WTC11 (cell line): ENCODE results near the gene TUBA3E. TPM values are rescaled to one million over a fixed set of nuclear protein-coding genes. Genes with fewer than 3 reads are reported as not detected.
"Not testable (repeated sequence)": the region's sequence is repeated elsewhere in the genome, so short reads cannot be mapped to it uniquely, and the experiment has no call there.

Experiments
- ATAC-seq: fragments of 200-7000 bp; cut with Tn5 transposase; 2 replicates; pipeline ENCODE4 v1.10.0; 2021; ENCODE audit warnings: mild to moderate bottlenecking, moderate library complexity
- CTCF ChIA-PET: fragments of 300-600 bp; sonication (Branson Sonifier 250); formaldehyde crosslinking; loops from one replicate; lab custom pipeline; 2021; ENCODE audit warnings: antibody characterized with exemption; lab: Charles Lee
- POLR2A ChIA-PET: fragments of 350-600 bp; sonication (Branson Sonifier 250); formaldehyde crosslinking; loops from one replicate; lab custom pipeline; 2021; ENCODE audit warnings: antibody characterized with exemption; lab: Charles Lee
- DNase-seq: peaks from one replicate; pipeline ENCODE4 v3.0.0; 2021; ENCODE audit warnings: low spot score
- H3K27ac Mint-ChIP-seq: 2 replicates; pipeline ENCODE4 v1.8.0; 2021; ENCODE audit warnings: mixed read lengths
- H3K27me3 Mint-ChIP-seq: 2 replicates; pipeline ENCODE4 v1.8.0; 2021; ENCODE audit warnings: low read depth, mild to moderate bottlenecking, moderate library complexity, mixed read lengths
- H3K36me3 Mint-ChIP-seq: 2 replicates; pipeline ENCODE4 v1.8.0; 2021; ENCODE audit warnings: mixed read lengths
- H3K4me1 Mint-ChIP-seq: 2 replicates; pipeline ENCODE4 v1.8.0; 2022; ENCODE audit warnings: mixed read lengths
- H3K4me3 Mint-ChIP-seq: 2 replicates; pipeline ENCODE4 v1.8.0; 2021; ENCODE audit warnings: mild to moderate bottlenecking, moderate library complexity, mixed read lengths
- H3K9me3 Mint-ChIP-seq: 2 replicates; pipeline ENCODE4 v1.8.0; 2021; ENCODE audit warnings: mixed read lengths
- ATF1 ChIP-seq: sonication (generic); formaldehyde crosslinking; IDR thresholded peaks from 2 replicates; pipeline ENCODE4 v1.8.1; 2023; ENCODE audit warnings: mild to moderate bottlenecking, moderate library complexity, missing genetic modification reagents
- CBFB ChIP-seq: sonication (generic); formaldehyde crosslinking; IDR thresholded peaks from 2 replicates; pipeline ENCODE4 v1.8.1; 2022; ENCODE audit warnings: mild to moderate bottlenecking, low read depth, missing genetic modification reagents
- HMGA2 ChIP-seq: fragments of 250-450 bp; sonication (Bioruptor Pico); IDR thresholded peaks from 2 replicates; pipeline ENCODE4 v1.4.0; 2021; ENCODE audit warnings: mild to moderate bottlenecking, moderate library complexity
- NFYB ChIP-seq: sonication (generic); formaldehyde crosslinking; conservative IDR thresholded peaks from 2 replicates; pipeline ENCODE4 v1.8.0; 2022; ENCODE audit warnings: low read depth, missing genetic modification reagents
- ZNF263 ChIP-seq: sonication (generic); formaldehyde crosslinking; IDR thresholded peaks from 2 replicates; pipeline ENCODE4 v1.8.1; 2022; ENCODE audit warnings: low read depth, mild to moderate bottlenecking, moderate library complexity, missing genetic modification reagents
- ZNF416 ChIP-seq: fragments of 250-450 bp; sonication (Bioruptor Pico); IDR thresholded peaks from 2 replicates; pipeline ENCODE4 v1.9.0; 2021; ENCODE audit warnings: mild to moderate bottlenecking, inconsistent platforms
- total RNA-seq: library from RNA; stranded (reverse); gene quantifications from 3 replicates; pipeline ENCODE4 v1.2.3, GENCODE V29; 2021
- TF ChIP-seq, protein P1 (sequence below): sonication (generic); formaldehyde crosslinking; IDR thresholded peaks from 2 replicates; pipeline ENCODE4 v1.8.1; 2022; ENCODE audit warnings: mild to moderate bottlenecking, moderate library complexity, missing genetic modification reagents
- TF ChIP-seq, protein P2 (sequence below): sonication (generic); formaldehyde crosslinking; IDR thresholded peaks from 2 replicates; pipeline ENCODE4 v1.8.0; 2023; ENCODE audit warnings: missing genetic modification reagents
- TF ChIP-seq, protein P3 (sequence below): sonication (generic); formaldehyde crosslinking; IDR thresholded peaks from 2 replicates; pipeline ENCODE4 v1.8.0; 2023; ENCODE audit warnings: missing genetic modification reagents, mild to moderate bottlenecking, borderline replicate concordance
- TF ChIP-seq, protein P4 (sequence below): sonication (generic); formaldehyde crosslinking; IDR thresholded peaks from 2 replicates; pipeline ENCODE4 v1.8.0; 2022; ENCODE audit warnings: mild to moderate bottlenecking, missing genetic modification reagents
- TF ChIP-seq, protein P5 (sequence below): fragments of 200-600 bp; IDR thresholded peaks from 2 replicates; pipeline ENCODE4 v1.8.0; 2022; ENCODE audit warnings: antibody characterized with exemption
- TF ChIP-seq, protein P6 (sequence below): sonication (generic); formaldehyde crosslinking; IDR thresholded peaks from 2 replicates; pipeline ENCODE4 v1.8.0; 2023; ENCODE audit warnings: mild to moderate bottlenecking, missing genetic modification reagents
- TF ChIP-seq, protein P7 (sequence below): sonication (generic); formaldehyde crosslinking; IDR thresholded peaks from 2 replicates; pipeline ENCODE4 v1.8.0; 2022; ENCODE audit warnings: mild to moderate bottlenecking, missing genetic modification reagents

The TUBA3E gene
- total RNA-seq, 1 experiment from 2014 or later, result not detected

DNA sequence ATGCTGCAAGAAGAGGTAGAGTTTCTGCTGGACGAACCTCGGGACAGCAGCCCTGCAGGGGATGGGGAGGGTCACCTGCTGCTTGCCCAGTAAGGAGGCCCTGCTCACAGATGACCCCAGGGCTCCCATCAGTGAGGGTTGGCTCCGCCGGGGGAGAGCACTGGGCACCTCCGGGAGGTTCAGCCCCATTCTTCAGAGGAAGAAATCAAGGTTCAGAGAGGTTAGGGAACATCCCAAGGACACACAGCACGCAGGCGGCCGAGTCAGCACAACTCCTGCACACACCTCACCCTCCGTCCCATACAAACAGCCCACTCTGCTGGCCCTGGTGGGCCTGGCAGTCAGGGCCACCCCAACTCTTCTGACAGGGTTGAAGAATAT lies 41.6 kb downstream of the TUBA3E start (continued):
- TF ChIP-seq, protein P1, sequence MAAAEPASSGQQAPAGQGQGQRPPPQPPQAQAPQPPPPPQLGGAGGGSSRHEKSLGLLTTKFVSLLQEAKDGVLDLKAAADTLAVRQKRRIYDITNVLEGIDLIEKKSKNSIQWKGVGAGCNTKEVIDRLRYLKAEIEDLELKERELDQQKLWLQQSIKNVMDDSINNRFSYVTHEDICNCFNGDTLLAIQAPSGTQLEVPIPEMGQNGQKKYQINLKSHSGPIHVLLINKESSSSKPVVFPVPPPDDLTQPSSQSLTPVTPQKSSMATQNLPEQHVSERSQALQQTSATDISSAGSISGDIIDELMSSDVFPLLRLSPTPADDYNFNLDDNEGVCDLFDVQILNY (CRISPR knock-in tag), result no peak
- TF ChIP-seq, protein P2, sequence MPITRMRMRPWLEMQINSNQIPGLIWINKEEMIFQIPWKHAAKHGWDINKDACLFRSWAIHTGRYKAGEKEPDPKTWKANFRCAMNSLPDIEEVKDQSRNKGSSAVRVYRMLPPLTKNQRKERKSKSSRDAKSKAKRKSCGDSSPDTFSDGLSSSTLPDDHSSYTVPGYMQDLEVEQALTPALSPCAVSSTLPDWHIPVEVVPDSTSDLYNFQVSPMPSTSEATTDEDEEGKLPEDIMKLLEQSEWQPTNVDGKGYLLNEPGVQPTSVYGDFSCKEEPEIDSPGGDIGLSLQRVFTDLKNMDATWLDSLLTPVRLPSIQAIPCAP (CRISPR knock-in tag), result no peak
- TF ChIP-seq ATF1 (CRISPR knock-in tag) (no peak), ZNF263 (no peak)
- TF ChIP-seq, protein P3, sequence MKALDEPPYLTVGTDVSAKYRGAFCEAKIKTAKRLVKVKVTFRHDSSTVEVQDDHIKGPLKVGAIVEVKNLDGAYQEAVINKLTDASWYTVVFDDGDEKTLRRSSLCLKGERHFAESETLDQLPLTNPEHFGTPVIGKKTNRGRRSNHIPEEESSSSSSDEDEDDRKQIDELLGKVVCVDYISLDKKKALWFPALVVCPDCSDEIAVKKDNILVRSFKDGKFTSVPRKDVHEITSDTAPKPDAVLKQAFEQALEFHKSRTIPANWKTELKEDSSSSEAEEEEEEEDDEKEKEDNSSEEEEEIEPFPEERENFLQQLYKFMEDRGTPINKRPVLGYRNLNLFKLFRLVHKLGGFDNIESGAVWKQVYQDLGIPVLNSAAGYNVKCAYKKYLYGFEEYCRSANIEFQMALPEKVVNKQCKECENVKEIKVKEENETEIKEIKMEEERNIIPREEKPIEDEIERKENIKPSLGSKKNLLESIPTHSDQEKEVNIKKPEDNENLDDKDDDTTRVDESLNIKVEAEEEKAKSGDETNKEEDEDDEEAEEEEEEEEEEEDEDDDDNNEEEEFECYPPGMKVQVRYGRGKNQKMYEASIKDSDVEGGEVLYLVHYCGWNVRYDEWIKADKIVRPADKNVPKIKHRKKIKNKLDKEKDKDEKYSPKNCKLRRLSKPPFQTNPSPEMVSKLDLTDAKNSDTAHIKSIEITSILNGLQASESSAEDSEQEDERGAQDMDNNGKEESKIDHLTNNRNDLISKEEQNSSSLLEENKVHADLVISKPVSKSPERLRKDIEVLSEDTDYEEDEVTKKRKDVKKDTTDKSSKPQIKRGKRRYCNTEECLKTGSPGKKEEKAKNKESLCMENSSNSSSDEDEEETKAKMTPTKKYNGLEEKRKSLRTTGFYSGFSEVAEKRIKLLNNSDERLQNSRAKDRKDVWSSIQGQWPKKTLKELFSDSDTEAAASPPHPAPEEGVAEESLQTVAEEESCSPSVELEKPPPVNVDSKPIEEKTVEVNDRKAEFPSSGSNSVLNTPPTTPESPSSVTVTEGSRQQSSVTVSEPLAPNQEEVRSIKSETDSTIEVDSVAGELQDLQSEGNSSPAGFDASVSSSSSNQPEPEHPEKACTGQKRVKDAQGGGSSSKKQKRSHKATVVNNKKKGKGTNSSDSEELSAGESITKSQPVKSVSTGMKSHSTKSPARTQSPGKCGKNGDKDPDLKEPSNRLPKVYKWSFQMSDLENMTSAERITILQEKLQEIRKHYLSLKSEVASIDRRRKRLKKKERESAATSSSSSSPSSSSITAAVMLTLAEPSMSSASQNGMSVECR (CRISPR knock-in tag), result no peak
- TF ChIP-seq, protein P4, sequence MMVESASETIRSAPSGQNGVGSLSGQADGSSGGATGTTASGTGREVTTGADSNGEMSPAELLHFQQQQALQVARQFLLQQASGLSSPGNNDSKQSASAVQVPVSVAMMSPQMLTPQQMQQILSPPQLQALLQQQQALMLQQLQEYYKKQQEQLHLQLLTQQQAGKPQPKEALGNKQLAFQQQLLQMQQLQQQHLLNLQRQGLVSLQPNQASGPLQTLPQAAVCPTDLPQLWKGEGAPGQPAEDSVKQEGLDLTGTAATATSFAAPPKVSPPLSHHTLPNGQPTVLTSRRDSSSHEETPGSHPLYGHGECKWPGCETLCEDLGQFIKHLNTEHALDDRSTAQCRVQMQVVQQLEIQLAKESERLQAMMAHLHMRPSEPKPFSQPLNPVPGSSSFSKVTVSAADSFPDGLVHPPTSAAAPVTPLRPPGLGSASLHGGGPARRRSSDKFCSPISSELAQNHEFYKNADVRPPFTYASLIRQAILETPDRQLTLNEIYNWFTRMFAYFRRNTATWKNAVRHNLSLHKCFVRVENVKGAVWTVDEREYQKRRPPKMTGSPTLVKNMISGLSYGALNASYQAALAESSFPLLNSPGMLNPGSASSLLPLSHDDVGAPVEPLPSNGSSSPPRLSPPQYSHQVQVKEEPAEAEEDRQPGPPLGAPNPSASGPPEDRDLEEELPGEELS (CRISPR knock-in tag), result no peak
- TF ChIP-seq, all 79 proteins: peak for 0

DNA sequence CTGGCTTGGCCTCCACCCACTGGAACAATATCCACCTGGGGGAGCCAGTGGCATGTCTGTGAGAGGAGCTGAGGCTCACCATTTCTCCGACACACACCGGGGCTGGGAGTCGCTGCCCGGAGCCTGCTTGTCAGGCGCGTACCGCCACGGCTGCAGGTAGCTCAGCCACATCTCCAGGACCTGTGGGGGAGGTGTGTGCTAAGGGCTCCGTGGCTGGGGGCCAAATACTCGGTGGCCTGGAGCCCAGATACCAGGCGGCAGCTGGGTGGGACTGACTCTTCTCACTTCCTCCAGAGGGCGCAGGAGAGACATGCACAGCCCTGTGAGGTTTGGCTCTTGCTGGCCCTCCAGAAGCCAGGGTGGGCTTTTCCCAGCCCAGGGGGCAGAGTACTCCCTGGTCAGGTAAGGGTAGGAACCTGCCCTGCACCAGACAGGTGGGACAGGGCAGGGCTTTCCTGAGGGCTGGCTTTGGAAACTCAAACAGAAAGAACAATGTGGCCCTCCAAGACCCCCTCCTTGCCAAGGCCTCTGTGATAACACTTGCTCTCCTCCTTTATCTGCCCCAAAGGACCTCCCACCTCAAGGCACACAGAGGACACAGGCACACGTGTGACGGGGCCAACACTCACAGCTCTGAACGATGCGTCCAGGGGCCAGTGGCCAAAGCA lies 42.1 kb downstream of the TUBA3E start:
- H3K4me1 Mint-ChIP-seq, H3K4me3 Mint-ChIP-seq, H3K9me3 Mint-ChIP-seq, H3K27me3 Mint-ChIP-seq: not testable (repeated sequence)
- H3K27ac Mint-ChIP-seq, result peak overlapping the region; percentile 60; the same call in 1 of the 2 replicates
- TF ChIP-seq, protein P5, sequence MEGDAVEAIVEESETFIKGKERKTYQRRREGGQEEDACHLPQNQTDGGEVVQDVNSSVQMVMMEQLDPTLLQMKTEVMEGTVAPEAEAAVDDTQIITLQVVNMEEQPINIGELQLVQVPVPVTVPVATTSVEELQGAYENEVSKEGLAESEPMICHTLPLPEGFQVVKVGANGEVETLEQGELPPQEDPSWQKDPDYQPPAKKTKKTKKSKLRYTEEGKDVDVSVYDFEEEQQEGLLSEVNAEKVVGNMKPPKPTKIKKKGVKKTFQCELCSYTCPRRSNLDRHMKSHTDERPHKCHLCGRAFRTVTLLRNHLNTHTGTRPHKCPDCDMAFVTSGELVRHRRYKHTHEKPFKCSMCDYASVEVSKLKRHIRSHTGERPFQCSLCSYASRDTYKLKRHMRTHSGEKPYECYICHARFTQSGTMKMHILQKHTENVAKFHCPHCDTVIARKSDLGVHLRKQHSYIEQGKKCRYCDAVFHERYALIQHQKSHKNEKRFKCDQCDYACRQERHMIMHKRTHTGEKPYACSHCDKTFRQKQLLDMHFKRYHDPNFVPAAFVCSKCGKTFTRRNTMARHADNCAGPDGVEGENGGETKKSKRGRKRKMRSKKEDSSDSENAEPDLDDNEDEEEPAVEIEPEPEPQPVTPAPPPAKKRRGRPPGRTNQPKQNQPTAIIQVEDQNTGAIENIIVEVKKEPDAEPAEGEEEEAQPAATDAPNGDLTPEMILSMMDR, result peak; percentile 55
- TF ChIP-seq ZNF416, result peak; percentile 44; the same call in 1 of the 2 replicates
- DNase-seq (peak; percentile 69), ATAC-seq (peak; percentile 76)
- POLR2A ChIA-PET, result interaction anchor here (1.0 kb wide), 1 partner anchor 159 kb away, joined by 3 read pairs; no protein-coding TSS in a partner anchor
- peaks cover 19% of the 10 kb centered on the region for H3K36me3 Mint-ChIP-seq
- CTCF ChIA-PET, result interaction anchor here (0.6 to 1.0 kb wide), 5 partner anchors 8 to 212 kb away, joined by 3 to 4 read pairs (median 3); no protein-coding TSS in a partner anchor

DNA sequence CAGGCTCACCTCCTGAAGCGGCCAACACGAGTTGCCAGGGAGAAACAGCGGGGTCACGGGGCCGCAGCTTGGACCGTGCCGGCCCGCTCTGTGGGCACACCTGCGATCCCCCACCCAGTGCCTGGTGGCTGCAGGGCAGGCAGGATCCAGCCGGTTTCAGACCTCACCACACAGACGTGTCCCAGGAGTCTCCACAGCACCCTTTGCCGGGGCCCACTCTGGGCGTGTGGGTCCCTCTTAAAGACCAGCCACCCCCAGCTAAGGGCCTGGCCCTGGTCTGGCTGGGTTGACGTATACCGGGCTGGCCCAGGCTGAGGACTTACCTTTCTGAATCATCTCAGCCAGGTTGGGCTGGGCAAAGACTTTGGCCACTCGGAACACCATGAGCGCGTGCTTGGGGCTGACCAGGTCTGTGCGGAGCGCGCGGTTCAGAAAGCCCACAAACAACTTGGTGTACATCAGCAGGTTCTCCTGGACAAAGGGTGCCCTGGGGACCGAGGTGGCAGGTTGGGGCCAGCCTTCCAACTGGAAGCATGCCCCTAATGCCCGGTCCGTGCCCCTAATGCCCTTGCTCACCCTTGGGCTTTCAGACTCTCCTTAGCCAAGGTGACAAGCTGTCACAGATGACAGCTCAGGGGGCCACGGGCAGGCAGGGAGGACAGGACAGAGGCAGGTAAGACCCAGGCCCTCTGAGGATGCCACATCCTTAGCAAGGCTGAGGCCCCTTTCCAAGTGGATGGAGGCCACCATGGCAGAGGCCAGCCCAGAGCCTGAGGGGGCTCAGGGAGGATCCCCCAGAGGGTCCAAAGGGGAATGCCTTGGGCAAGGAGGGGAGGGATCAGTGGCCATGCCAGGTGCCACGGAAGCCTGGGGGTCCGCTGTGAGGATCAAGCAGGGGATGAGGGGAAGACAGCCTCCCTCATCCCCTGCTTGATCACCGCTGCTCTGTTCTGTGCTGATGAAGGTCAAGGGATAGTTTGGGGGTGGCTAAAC lies 43.2 kb downstream of the TUBA3E start:
- Mint-ChIP-seq H3K4me1 (peaks cover 2% of the 10 kb centered on the region; the same call in 1 of the 2 replicates), H3K27ac (no peak overlapping the region), H3K9me3 (no peaks in the 10 kb centered on the region), H3K36me3 (peaks cover 17% of the 10 kb centered on the region), H3K27me3 (no peaks in the 10 kb centered on the region), H3K4me3 (no peak overlapping the region)
- no peak for DNase-seq
- no peak for ATAC-seq
- CTCF ChIA-PET, result interaction anchor here (0.6 to 1.0 kb wide), 4 partner anchors 7 to 181 kb away, joined by 3 to 4 read pairs (median 4); no protein-coding TSS in a partner anchor
- POLR2A ChIA-PET, result interaction anchor here (1.0 kb wide), 1 partner anchor 160 kb away, joined by 3 read pairs; no protein-coding TSS in a partner anchor
- TF ChIP-seq NFYB (CRISPR knock-in tag) (no peak), CBFB (CRISPR knock-in tag) (no peak), HMGA2 (no peak)
- TF ChIP-seq, protein P6, sequence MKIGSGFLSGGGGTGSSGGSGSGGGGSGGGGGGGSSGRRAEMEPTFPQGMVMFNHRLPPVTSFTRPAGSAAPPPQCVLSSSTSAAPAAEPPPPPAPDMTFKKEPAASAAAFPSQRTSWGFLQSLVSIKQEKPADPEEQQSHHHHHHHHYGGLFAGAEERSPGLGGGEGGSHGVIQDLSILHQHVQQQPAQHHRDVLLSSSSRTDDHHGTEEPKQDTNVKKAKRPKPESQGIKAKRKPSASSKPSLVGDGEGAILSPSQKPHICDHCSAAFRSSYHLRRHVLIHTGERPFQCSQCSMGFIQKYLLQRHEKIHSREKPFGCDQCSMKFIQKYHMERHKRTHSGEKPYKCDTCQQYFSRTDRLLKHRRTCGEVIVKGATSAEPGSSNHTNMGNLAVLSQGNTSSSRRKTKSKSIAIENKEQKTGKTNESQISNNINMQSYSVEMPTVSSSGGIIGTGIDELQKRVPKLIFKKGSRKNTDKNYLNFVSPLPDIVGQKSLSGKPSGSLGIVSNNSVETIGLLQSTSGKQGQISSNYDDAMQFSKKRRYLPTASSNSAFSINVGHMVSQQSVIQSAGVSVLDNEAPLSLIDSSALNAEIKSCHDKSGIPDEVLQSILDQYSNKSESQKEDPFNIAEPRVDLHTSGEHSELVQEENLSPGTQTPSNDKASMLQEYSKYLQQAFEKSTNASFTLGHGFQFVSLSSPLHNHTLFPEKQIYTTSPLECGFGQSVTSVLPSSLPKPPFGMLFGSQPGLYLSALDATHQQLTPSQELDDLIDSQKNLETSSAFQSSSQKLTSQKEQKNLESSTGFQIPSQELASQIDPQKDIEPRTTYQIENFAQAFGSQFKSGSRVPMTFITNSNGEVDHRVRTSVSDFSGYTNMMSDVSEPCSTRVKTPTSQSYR (CRISPR knock-in tag), result no peak
- TF ChIP-seq, protein P7, sequence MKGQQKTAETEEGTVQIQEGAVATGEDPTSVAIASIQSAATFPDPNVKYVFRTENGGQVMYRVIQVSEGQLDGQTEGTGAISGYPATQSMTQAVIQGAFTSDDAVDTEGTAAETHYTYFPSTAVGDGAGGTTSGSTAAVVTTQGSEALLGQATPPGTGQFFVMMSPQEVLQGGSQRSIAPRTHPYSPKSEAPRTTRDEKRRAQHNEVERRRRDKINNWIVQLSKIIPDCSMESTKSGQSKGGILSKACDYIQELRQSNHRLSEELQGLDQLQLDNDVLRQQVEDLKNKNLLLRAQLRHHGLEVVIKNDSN (CRISPR knock-in tag), result no peak
